Naive thymus-derived CD4-positive, alpha-beta T cell (primary cell): ENCODE measurements around the gene HYOU1. TPM values are rescaled to one million over a fixed set of nuclear protein-coding genes. Genes with fewer than 3 reads are reported as not detected.
A peak's percentile ranks its signal among the peaks of the same experiment; 100 is the strongest.
"Not testable (repeated sequence)": the region's sequence is repeated elsewhere in the genome, so short reads cannot be mapped to it uniquely, and the experiment has no call there.

Experiments used
- ATAC-seq: fragments of 150-1000 bp; cut with Tn5 transposase; 2 replicates; pipeline ENCODE4 v1.10.0; 2021; ENCODE audit warnings: mild to moderate bottlenecking, moderate library complexity
- CTCF ChIA-PET: fragments of 350-600 bp; sonication (Branson Sonifier 250); formaldehyde crosslinking; loops from one replicate; lab custom pipeline; 2021; ENCODE audit warnings: antibody characterized with exemption; lab: Charles Lee
- POLR2A ChIA-PET: fragments of 350-600 bp; sonication (Branson Sonifier 250); formaldehyde crosslinking; loops from one replicate; lab custom pipeline; 2021; ENCODE audit warnings: antibody characterized with exemption, inconsistent platforms; lab: Charles Lee
- DNase-seq, 9 donors: peaks; one replicate each; pipeline versions ENCODE4 v3.0.0 to v3.0.0-alpha.2; 2020 to 2022; ENCODE audit warnings: mixed read lengths in 1 of 9
- H3K27ac ChIP-seq: one replicate; pipeline ENCODE4 v1.7.0; 2013; ENCODE audit warnings: mild to moderate bottlenecking, low read depth, low read length, moderate library complexity
- H3K27me3 ChIP-seq, 2 donors: one replicate each; pipeline ENCODE4 v1.7.0; 2013; ENCODE audit warnings: low read length in 2 of 2, mild to moderate bottlenecking in 2 of 2, moderate library complexity in 2 of 2; ENCODE audit not compliant: control insufficient read depth in 2 of 2, insufficient read depth in 2 of 2
- H3K36me3 ChIP-seq, 3 experiments: 1 replicate in 2 of 3; 2 replicates in 1 of 3; pipeline ENCODE4 v1.7.0; 2013; ENCODE audit warnings: low read length in 3 of 3, mild to moderate bottlenecking in 3 of 3, moderate library complexity in 1 of 3; ENCODE audit not compliant: insufficient read depth in 3 of 3, control insufficient read depth in 2 of 3
- H3K4me1 ChIP-seq, 2 donors: one replicate each; pipeline ENCODE4 v1.7.0; 2013; ENCODE audit warnings: low read length in 2 of 2, mild to moderate bottlenecking in 2 of 2, moderate library complexity in 1 of 2; ENCODE audit not compliant: control insufficient read depth in 2 of 2, insufficient read depth in 2 of 2
- H3K4me3 ChIP-seq: 2 replicates; pipeline ENCODE4 v1.7.0; 2013; ENCODE audit warnings: mild to moderate bottlenecking, low read length
- H3K9me3 ChIP-seq, 3 experiments: 1 replicate in 2 of 3; 2 replicates in 1 of 3; pipeline ENCODE4 v1.7.0; 2013; ENCODE audit warnings: low read length in 3 of 3; ENCODE audit not compliant: control insufficient read depth in 2 of 3
- H3K27ac Mint-ChIP-seq, 9 donors: one replicate each; pipeline ENCODE4 v1.8.0; 2020 to 2022; ENCODE audit warnings: mixed read lengths in 9 of 9, mild to moderate bottlenecking in 8 of 9, moderate library complexity in 5 of 9, inconsistent platforms in 2 of 9
- H3K27me3 Mint-ChIP-seq, 5 donors: one replicate each; pipeline ENCODE4 v1.8.0; 2021 to 2022; ENCODE audit warnings: mixed read lengths in 5 of 5, mild to moderate bottlenecking in 1 of 5
- H3K36me3 Mint-ChIP-seq, 5 donors: one replicate each; pipeline ENCODE4 v1.8.0; 2020 to 2022; ENCODE audit warnings: mixed read lengths in 5 of 5, mild to moderate bottlenecking in 3 of 5, inconsistent platforms in 1 of 5
- H3K4me1 Mint-ChIP-seq, 7 donors: one replicate each; pipeline ENCODE4 v1.8.0; 2020 to 2022; ENCODE audit warnings: mixed read lengths in 7 of 7, mild to moderate bottlenecking in 3 of 7, inconsistent platforms in 1 of 7
- H3K4me3 Mint-ChIP-seq, 10 donors: one replicate each; pipeline ENCODE4 v1.8.0; 2020 to 2022; ENCODE audit warnings: mild to moderate bottlenecking in 10 of 10, mixed read lengths in 10 of 10, moderate library complexity in 6 of 10, inconsistent platforms in 2 of 10
- H3K9me3 Mint-ChIP-seq, 11 donors: one replicate each; pipeline ENCODE4 v1.8.0; 2020 to 2022; ENCODE audit warnings: mixed read lengths in 11 of 11, mild to moderate bottlenecking in 4 of 11, inconsistent platforms in 1 of 11, moderate library complexity in 1 of 11
- intact Hi-C, 2 donors: fragments of 100-400 bp; cut with micrococcal nuclease; formaldehyde crosslinking; loops; one replicate each; pipeline ENCODE4 v1.15.1; 2023
- polyA plus RNA-seq, 2 donors: library from polyadenylated mRNA; unstranded; fragments of 300-500 nt; fragmentation: Illumina TruSeq; gene quantifications; one replicate each; pipeline ENCODE4 v1.2.3, GENCODE V29; 2021
- total RNA-seq, 6 experiments: library from RNA in 5 of 6; stranded (reverse) in 5 of 6; gene quantifications; 1 replicate in 5 of 6; 2 replicates in 1 of 6; pipeline ENCODE4 v1.2.3 and lab custom pipeline; 2021 to 2026

The HYOU1 gene
- total and polyA plus RNA-seq, 7 experiments from 2014 or later: 11.3 to 198 (median 89.9) TPM

DNA sequence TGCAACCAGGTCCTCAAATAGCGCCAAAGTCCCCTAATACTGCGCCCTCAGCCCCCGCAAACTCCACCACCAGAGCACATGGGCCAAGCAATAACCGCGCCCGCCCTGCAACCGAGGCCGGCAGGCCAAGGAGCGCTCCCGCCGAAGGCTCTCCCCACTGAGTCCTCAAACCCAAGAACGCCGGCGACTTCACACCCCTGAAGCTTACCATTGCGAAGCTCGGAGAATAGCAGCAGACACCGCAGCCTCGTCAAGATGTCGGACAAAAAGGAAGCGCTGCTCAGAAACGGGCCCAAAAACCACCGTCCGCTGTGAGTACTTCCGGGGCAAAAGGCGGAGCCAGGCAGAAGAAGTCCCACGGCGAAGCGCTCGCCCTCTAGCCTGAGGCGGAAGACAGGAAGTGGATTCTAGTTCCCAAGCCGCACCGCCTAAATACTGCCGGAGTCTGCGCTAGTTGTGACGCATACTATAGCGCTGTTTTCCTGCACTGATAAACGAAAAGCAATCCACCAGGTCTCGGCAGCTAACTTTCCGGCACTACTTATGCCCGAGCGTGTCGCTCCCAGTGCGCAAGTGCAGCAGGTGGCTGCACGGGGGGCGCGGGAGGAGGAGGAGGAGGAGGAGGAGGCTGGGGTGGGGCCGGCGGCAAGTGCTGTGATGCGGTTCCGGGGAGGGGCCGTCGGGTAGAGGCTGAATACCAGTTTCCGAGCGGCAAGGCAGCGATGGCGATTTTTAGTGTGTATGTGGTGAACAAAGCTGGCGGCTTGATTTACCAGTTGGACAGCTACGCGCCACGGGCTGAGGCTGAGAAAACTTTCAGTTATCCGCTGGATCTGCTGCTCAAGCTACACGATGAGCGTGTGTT is 38.7 kb downstream of the HYOU1 start, which contains the start of the genes RPS25 and TRAPPC4:
Gene RPS25 (minus strand): TSS at position 270 of the 865 bp plus-strand sequence. CDS start 59 bp downstream, at position 211.
Gene TRAPPC4 (plus strand): TSS at position 693 of the 865 bp plus-strand sequence. CDS start 30 bp downstream, at position 723.
- peaks cover 30 to 32% of the 10 kb centered on the region in 2 donors for H3K4me1 ChIP-seq
- ATAC-seq (peak; percentile 93), DNase-seq (peak; percentile 87 to 98 (median 96))
- Mint-ChIP-seq H3K4me1 (peaks cover 21 to 75% (median 50%) of the 10 kb centered on the region in 7 donors), H3K27me3 (no peaks in the 10 kb centered on the region), H3K36me3 (peaks cover 3 to 50% (median 36%) of the 10 kb centered on the region in 5 donors), H3K9me3 (peaks cover 0 to 2% (median 0%) of the 10 kb centered on the region in 11 donors), H3K4me3 (peak within 1 kb of the TSS; percentile 96 to 100 (median 98)), H3K27ac (peak within 1 kb of the TSS; percentile 99 to 100 (median 100))
- peaks cover 21 to 60% (median 29%) of the 10 kb centered on the region in 3 experiments for H3K36me3 ChIP-seq
- intact Hi-C loops: loop anchor here (1.0 to 5.0 kb wide), 18 partner anchors 12 to 446 kb away; partner anchors contain the start of genes CENATAC (in 2 of the 2), HINFP (in 2 of the 2), HYOU1 (in 2 of the 2) and SLC37A4 (in 2 of the 2)
- H3K9me3 ChIP-seq: peaks cover 0 to 3% (median 0%) of the 10 kb centered on the region in 3 experiments
- peak within 1 kb of the TSS; percentile 98 for H3K27ac ChIP-seq
- no peaks in the 10 kb centered on the region for H3K27me3 ChIP-seq
- POLR2A ChIA-PET: interaction anchor here (0.6 to 4.2 kb wide), 24 partner anchors 11 to 671 kb away, joined by 3 to 69 read pairs (median 4); partner anchors contain the start of genes ARCN1, C2CD2L, CENATAC and DDX6
- CTCF ChIA-PET: interaction anchor here (0.8 to 1.7 kb wide), 5 partner anchors 12 to 188 kb away, joined by 3 to 5 read pairs (median 3); partner anchors contain the start of genes CBL and SLC37A4
- H3K4me3 ChIP-seq: peak within 1 kb of the TSS; percentile 89

DNA sequence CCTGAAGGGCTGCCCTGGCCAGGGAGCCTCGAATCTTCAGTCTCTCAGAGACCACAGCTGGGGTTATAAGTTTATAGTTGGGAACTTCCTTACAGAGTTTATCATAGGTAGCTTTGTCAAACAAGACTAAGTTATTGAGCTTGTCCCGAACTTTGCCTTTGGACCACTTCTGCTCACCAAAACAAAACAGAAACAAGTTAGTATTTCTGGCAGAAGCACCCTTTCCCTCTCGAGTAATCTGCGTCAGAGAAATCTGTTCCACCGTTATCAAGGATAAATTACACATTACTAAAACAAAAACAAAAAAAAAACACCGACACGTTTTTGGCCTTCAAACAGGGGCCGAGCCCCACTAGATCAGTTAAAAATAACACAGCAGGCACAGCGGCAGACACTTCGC is 39.6 kb downstream of the HYOU1 start:
- DNase-seq: peak in 3 of 9 donors; percentile 22 to 31 (median 25)
- peak overlapping the region; percentile 99 to 100 (median 100) for H3K27ac Mint-ChIP-seq
- peak overlapping the region; percentile 89 for H3K4me3 ChIP-seq
- H3K27me3 Mint-ChIP-seq, H3K27me3 ChIP-seq, H3K9me3 Mint-ChIP-seq, ATAC-seq, H3K9me3 ChIP-seq: not testable (repeated sequence)
- H3K4me3 Mint-ChIP-seq: peak overlapping the region; percentile 96 to 100 (median 98)
- peaks cover 22 to 77% (median 52%) of the 10 kb centered on the region in 7 donors for H3K4me1 Mint-ChIP-seq
- ChIA-PET CTCF (interaction anchor here (1.0 kb wide), 1 partner anchor 109 kb away, joined by 4 read pairs; no protein-coding TSS in a partner anchor), POLR2A (interaction anchor here (0.7 to 4.2 kb wide), 7 partner anchors 12 to 85 kb away, joined by 3 to 69 read pairs (median 9); partner anchors contain the start of genes CENATAC, HMBS and SLC37A4)
- peaks cover 18 to 61% (median 25%) of the 10 kb centered on the region in 3 experiments for H3K36me3 ChIP-seq
- intact Hi-C loops: loop anchor here (5.0 kb wide), 3 partner anchors 150 to 445 kb away; partner anchors contain the start of genes ARCN1 (in 1 of the 2) and NLRX1 (in 1 of the 2)
- H3K36me3 Mint-ChIP-seq: peaks cover 8 to 57% (median 40%) of the 10 kb centered on the region in 5 donors
- H3K27ac ChIP-seq: peak overlapping the region; percentile 98
- peaks cover 30 to 32% of the 10 kb centered on the region in 2 donors for H3K4me1 ChIP-seq

- peaks cover 18 to 61% (median 21%) of the 10 kb centered on the region in 3 experiments for H3K36me3 ChIP-seq
- Mint-ChIP-seq H3K4me1 (peaks cover 20 to 70% (median 51%) of the 10 kb centered on the region in 7 donors), H3K4me3 (peak overlapping the region; percentile 37 to 100 (median 98)), H3K9me3 (peaks cover 0 to 2% (median 0%) of the 10 kb centered on the region in 11 donors), H3K36me3 (peaks cover 10 to 53% (median 39%) of the 10 kb centered on the region in 5 donors), H3K27ac (peak overlapping the region in 7 of 9 donors; percentile 31 to 100 (median 99)), H3K27me3 (no peaks in the 10 kb centered on the region)
- H3K4me3 ChIP-seq: peak overlapping the region; percentile 7
- peaks cover 28 to 29% of the 10 kb centered on the region in 2 donors for H3K4me1 ChIP-seq
- DNase-seq (no peak), ATAC-seq (no peak)
- H3K9me3 ChIP-seq: peaks cover 0 to 3% (median 0%) of the 10 kb centered on the region in 3 experiments
- CTCF ChIA-PET: interaction anchor here (1.0 kb wide), 1 partner anchor 108 kb away, joined by 4 read pairs; no protein-coding TSS in a partner anchor
- no peaks in the 10 kb centered on the region for H3K27me3 ChIP-seq
- intact Hi-C loops: loop anchor here (5.0 kb wide), 3 partner anchors 151 to 444 kb away; partner anchors contain the start of genes ARCN1 (in 1 of the 2) and NLRX1 (in 1 of the 2)
- H3K27ac ChIP-seq: peak overlapping the region; percentile 98
- POLR2A ChIA-PET: interaction anchor here (0.6 to 3.8 kb wide), 12 partner anchors 9 to 150 kb away, joined by 3 to 67 read pairs (median 4); partner anchors contain the start of genes CENATAC, HMBS, SLC37A4 and VPS11
These were observed 40.6 kb downstream of the HYOU1 start for GRCh38 chr11:119016216-119017009.

DNA sequence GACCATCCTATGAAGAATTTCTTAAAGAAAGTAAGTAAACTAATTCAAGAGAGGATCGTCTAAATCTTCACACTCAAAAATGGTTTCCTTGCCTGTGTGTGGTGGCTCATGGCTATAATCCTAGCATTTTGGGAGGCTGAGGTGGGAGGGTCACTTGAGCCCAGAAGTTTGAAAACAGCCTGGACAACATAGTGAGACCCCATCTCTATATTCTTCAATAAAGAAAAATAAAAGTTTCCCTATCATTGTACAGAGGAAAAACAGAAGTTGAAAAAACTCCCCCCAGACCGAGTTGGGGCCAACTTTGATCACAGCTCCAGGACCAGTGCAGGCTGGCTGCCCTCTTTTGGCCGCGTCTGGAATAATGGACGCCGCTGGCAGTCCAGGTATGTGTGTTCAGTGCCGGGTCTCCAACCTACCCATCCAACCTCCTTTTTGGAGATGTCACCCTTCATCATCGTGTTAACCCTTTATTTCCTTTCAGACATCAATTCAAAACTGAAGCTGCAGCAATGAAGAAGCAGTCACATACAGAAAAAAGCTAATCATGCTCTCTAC is 41.9 kb downstream of the HYOU1 start:
- Histone ChIP-seq H3K4me1 (peaks cover 22 to 25% of the 10 kb centered on the region in 2 donors), H3K9me3 (peaks cover 0 to 3% (median 0%) of the 10 kb centered on the region in 3 experiments), H3K4me3 (no peak overlapping the region), H3K36me3 (peaks cover 21 to 68% (median 24%) of the 10 kb centered on the region in 3 experiments), H3K27me3 (no peaks in the 10 kb centered on the region), H3K27ac (peak overlapping the region; percentile 2)
- Mint-ChIP-seq H3K4me1 (peaks cover 14 to 61% (median 41%) of the 10 kb centered on the region in 7 donors), H3K27ac (peak overlapping the region in 6 of 9 donors; percentile 12 to 100 (median 70)), H3K36me3 (peaks cover 10 to 50% (median 40%) of the 10 kb centered on the region in 5 donors), H3K4me3 (peak overlapping the region in 7 of 10 donors; percentile 14 to 77 (median 26)), H3K27me3 (no peaks in the 10 kb centered on the region), H3K9me3 (peaks cover 0 to 2% (median 0%) of the 10 kb centered on the region in 11 donors)
- intact Hi-C loops: loop anchor here (5.0 kb wide), 3 partner anchors 152 to 443 kb away; partner anchors contain the start of genes ARCN1 (in 1 of the 2) and NLRX1 (in 1 of the 2)
- ATAC-seq: no peak
- ChIA-PET CTCF (interaction anchor here (0.6 to 1.8 kb wide), 2 partner anchors 16 to 268 kb away, joined by 3 to 7 read pairs; no protein-coding TSS in a partner anchor), POLR2A (interaction anchor here (0.8 to 2.4 kb wide), 7 partner anchors 12 to 101 kb away, joined by 3 to 22 read pairs (median 7); partner anchors contain the start of genes CENATAC, HMBS and VPS11)
- DNase-seq: no peak
